Measurements from ENCODE around the gene IFNB1.

Gene IFNB1

GRCh38 chr9:21042466-21042865 is 35.3 kb downstream of the IFNB1 start:
- Histone ChIP-seq H2BK5ac (ENCODE audit: low read length) (no peak overlapping the region), H4K8ac (ENCODE audit: low read depth, low read length) (no peak overlapping the region), H3K56ac (ENCODE audit: low read length) (no peak overlapping the region), H2AK5ac (ENCODE audit: low read length) (no peak overlapping the region), H3K4me3 (ENCODE audit: low read length) (no peak overlapping the region), H3K23ac (ENCODE audit: low read length) (no peak overlapping the region), H3K18ac (ENCODE audit: low read length) (no peak overlapping the region), H3K9ac (ENCODE audit: low read length) (no peak overlapping the region), H3K27ac (ENCODE audit: low read depth, low read length) (no peak overlapping the region), H4K5ac (ENCODE audit: low read length) (no peak overlapping the region), H3K36me3 (ENCODE audit: control insufficient read depth, insufficient read depth, low read length) (no peaks in the 10 kb centered on the region), H2BK15ac (replicated peaks; ENCODE audit: low read depth) (no peak overlapping the region), H3K27me3 (ENCODE audit: insufficient read depth, low read length, poor library complexity) (no peaks in the 10 kb centered on the region), H3K79me2 (ENCODE audit: control insufficient read depth, insufficient read depth, low read length) (no peaks in the 10 kb centered on the region), H3K4ac (ENCODE audit: low read depth, low read length) (no peak overlapping the region), H3K4me2 (ENCODE audit: low read length) (no peak overlapping the region), H2BK120ac (ENCODE audit: low read depth, low read length) (no peak overlapping the region), H3K79me1 (ENCODE audit: low read length) (no peaks in the 10 kb centered on the region), H3K4me1 (ENCODE audit: control insufficient read depth, low read depth, low read length) (peaks cover 2% of the 10 kb centered on the region)
- no peak for DNase-seq
- WGBS (ENCODE audit: extremely low coverage, insufficient coverage, low lambda C conversion rate), result no CpG with 5 or more reads among the region's 4 CpGs

GRCh38 chr9:21039302-21039701 is 38.4 kb downstream of the IFNB1 start:
- Histone ChIP-seq H3K36me3 (ENCODE audit: control insufficient read depth, insufficient read depth, low read length) (no peaks in the 10 kb centered on the region), H2AK5ac (ENCODE audit: low read length) (no peak overlapping the region), H3K79me2 (ENCODE audit: control insufficient read depth, insufficient read depth, low read length) (no peaks in the 10 kb centered on the region), H3K56ac (ENCODE audit: low read length) (no peak overlapping the region), H3K4me2 (ENCODE audit: low read length) (no peak overlapping the region), H4K8ac (ENCODE audit: low read depth, low read length) (no peak overlapping the region), H4K5ac (ENCODE audit: low read length) (no peak overlapping the region), H3K4ac (ENCODE audit: low read depth, low read length) (no peak overlapping the region), H3K4me1 (ENCODE audit: control insufficient read depth, low read depth, low read length) (peaks cover 2% of the 10 kb centered on the region), H2BK5ac (ENCODE audit: low read length) (no peak overlapping the region), H3K27me3 (ENCODE audit: insufficient read depth, low read length, poor library complexity) (no peaks in the 10 kb centered on the region), H3K23ac (ENCODE audit: low read length) (no peak overlapping the region), H3K9ac (ENCODE audit: low read length) (no peak overlapping the region), H3K4me3 (ENCODE audit: low read length) (no peak overlapping the region), H3K18ac (ENCODE audit: low read length) (peak overlapping the region; percentile 51), H3K27ac (ENCODE audit: low read depth, low read length) (no peak overlapping the region), H2BK120ac (ENCODE audit: low read depth, low read length) (no peak overlapping the region), H3K79me1 (ENCODE audit: low read length) (no peaks in the 10 kb centered on the region), H2BK15ac (replicated peaks; ENCODE audit: low read depth) (no peak overlapping the region)
- no peak for DNase-seq
- no CpG with 5 or more reads among the region's 1 CpG for WGBS (ENCODE audit: extremely low coverage, insufficient coverage, low lambda C conversion rate)

- WGBS (ENCODE audit: extremely low coverage, insufficient coverage, low lambda C conversion rate), result no CpG with 5 or more reads among the region's 2 CpGs
- H2BK120ac ChIP-seq (ENCODE audit: low read depth, low read length), result no peak overlapping the region
- no peak overlapping the region for H3K23ac ChIP-seq (ENCODE audit: low read length)
- H2BK5ac ChIP-seq (ENCODE audit: low read length), result no peak overlapping the region
- no peak overlapping the region for H3K27ac ChIP-seq (ENCODE audit: low read depth, low read length)
- H3K4me2 ChIP-seq (ENCODE audit: low read length), result no peak overlapping the region
- peaks cover 2% of the 10 kb centered on the region for H3K4me1 ChIP-seq (ENCODE audit: control insufficient read depth, low read depth, low read length)
- H3K18ac ChIP-seq (ENCODE audit: low read length), result no peak overlapping the region
- H3K79me1 ChIP-seq (ENCODE audit: low read length), result no peaks in the 10 kb centered on the region
- H3K79me2 ChIP-seq (ENCODE audit: control insufficient read depth, insufficient read depth, low read length), result no peaks in the 10 kb centered on the region
- H3K4ac ChIP-seq (ENCODE audit: low read depth, low read length), result no peak overlapping the region
- no peaks in the 10 kb centered on the region for H3K27me3 ChIP-seq (ENCODE audit: insufficient read depth, low read length, poor library complexity)
- H4K8ac ChIP-seq (ENCODE audit: low read depth, low read length), result no peak overlapping the region
- DNase-seq, result peak; percentile 44
- H2BK15ac ChIP-seq (replicated peaks; ENCODE audit: low read depth), result no peak overlapping the region
- no peak overlapping the region for H3K9ac ChIP-seq (ENCODE audit: low read length)
- no peak overlapping the region for H3K56ac ChIP-seq (ENCODE audit: low read length)
- H2AK5ac ChIP-seq (ENCODE audit: low read length), result no peak overlapping the region
- no peak overlapping the region for H4K5ac ChIP-seq (ENCODE audit: low read length)
- no peaks in the 10 kb centered on the region for H3K36me3 ChIP-seq (ENCODE audit: control insufficient read depth, insufficient read depth, low read length)
- H3K4me3 ChIP-seq (ENCODE audit: low read length), result no peak overlapping the region
These were observed 40.5 kb downstream of the IFNB1 start for GRCh38 chr9:21037278-21037677.

GRCh38 chr9:21031808-21032183 is 45.9 kb downstream of the IFNB1 start:
- H3K27me3 ChIP-seq (ENCODE audit: insufficient read depth, low read length, poor library complexity), result no peaks in the 10 kb centered on the region
- H3K27ac ChIP-seq (ENCODE audit: low read depth, low read length), result peak overlapping the region; percentile 20
- H3K56ac ChIP-seq (ENCODE audit: low read length), result peak overlapping the region; percentile 78
- H2BK5ac ChIP-seq (ENCODE audit: low read length), result no peak overlapping the region
- DNase-seq, result no peak
- H3K18ac ChIP-seq (ENCODE audit: low read length), result peak overlapping the region; percentile 76
- no peak overlapping the region for H4K8ac ChIP-seq (ENCODE audit: low read depth, low read length)
- no peak overlapping the region for H2AK5ac ChIP-seq (ENCODE audit: low read length)
- H3K79me1 ChIP-seq (ENCODE audit: low read length), result no peaks in the 10 kb centered on the region
- H4K5ac ChIP-seq (ENCODE audit: low read length), result no peak overlapping the region
- no peak overlapping the region for H2BK15ac ChIP-seq (replicated peaks; ENCODE audit: low read depth)
- WGBS (ENCODE audit: extremely low coverage, insufficient coverage, low lambda C conversion rate), result no CpG with 5 or more reads among the region's 22 CpGs
- no peak overlapping the region for H2BK120ac ChIP-seq (ENCODE audit: low read depth, low read length)
- H3K79me2 ChIP-seq (ENCODE audit: control insufficient read depth, insufficient read depth, low read length), result no peaks in the 10 kb centered on the region
- no peaks in the 10 kb centered on the region for H3K36me3 ChIP-seq (ENCODE audit: control insufficient read depth, insufficient read depth, low read length)
- peak overlapping the region; percentile 50 for H3K9ac ChIP-seq (ENCODE audit: low read length)
- no peak overlapping the region for H3K23ac ChIP-seq (ENCODE audit: low read length)
- no peak overlapping the region for H3K4me3 ChIP-seq (ENCODE audit: low read length)
- H3K4me2 ChIP-seq (ENCODE audit: low read length), result peak overlapping the region; percentile 21
- peak overlapping the region; percentile 26 for H3K4ac ChIP-seq (ENCODE audit: low read depth, low read length)
- peaks cover 6% of the 10 kb centered on the region for H3K4me1 ChIP-seq (ENCODE audit: control insufficient read depth, low read depth, low read length)

GRCh38 chr9:21031091-21031807 is 46.5 kb downstream of the IFNB1 start, which contains the start of gene HACD4:
HACD4 (minus strand) TSS chr9:21031640; CDS start chr9:21031590, 50 bp downstream.
- no peak within 1 kb of the TSS for H3K23ac ChIP-seq (ENCODE audit: low read length)
- H3K4me3 ChIP-seq (ENCODE audit: low read length), result peak within 1 kb of the TSS; percentile 26
- no peak within 1 kb of the TSS for H4K5ac ChIP-seq (ENCODE audit: low read length)
- H2AK5ac ChIP-seq (ENCODE audit: low read length), result no peak within 1 kb of the TSS
- H3K56ac ChIP-seq (ENCODE audit: low read length), result peak within 1 kb of the TSS; percentile 78
- no CpG with 5 or more reads among the region's 46 CpGs for WGBS (ENCODE audit: extremely low coverage, insufficient coverage, low lambda C conversion rate)
- H3K79me1 ChIP-seq (ENCODE audit: low read length), result no peaks in the 10 kb centered on the region
- peak within 1 kb of the TSS; percentile 38 for H2BK5ac ChIP-seq (ENCODE audit: low read length)
- peak within 1 kb of the TSS; percentile 39 for H3K4me2 ChIP-seq (ENCODE audit: low read length)
- peak within 1 kb of the TSS; percentile 69 for H2BK120ac ChIP-seq (ENCODE audit: low read depth, low read length)
- peak within 1 kb of the TSS; percentile 98 for H4K8ac ChIP-seq (ENCODE audit: low read depth, low read length)
- H3K18ac ChIP-seq (ENCODE audit: low read length), result peak within 1 kb of the TSS; percentile 76
- peaks cover 4% of the 10 kb centered on the region for H3K4me1 ChIP-seq (ENCODE audit: control insufficient read depth, low read depth, low read length)
- no peaks in the 10 kb centered on the region for H3K36me3 ChIP-seq (ENCODE audit: control insufficient read depth, insufficient read depth, low read length)
- no peaks in the 10 kb centered on the region for H3K79me2 ChIP-seq (ENCODE audit: control insufficient read depth, insufficient read depth, low read length)
- no peak within 1 kb of the TSS for H2BK15ac ChIP-seq (replicated peaks; ENCODE audit: low read depth)
- DNase-seq, result peak; percentile 74
- H3K9ac ChIP-seq (ENCODE audit: low read length), result peak within 1 kb of the TSS; percentile 58
- peak within 1 kb of the TSS; percentile 26 for H3K4ac ChIP-seq (ENCODE audit: low read depth, low read length)
- peak within 1 kb of the TSS; percentile 42 for H3K27ac ChIP-seq (ENCODE audit: low read depth, low read length)
- H3K27me3 ChIP-seq (ENCODE audit: insufficient read depth, low read length, poor library complexity), result no peaks in the 10 kb centered on the region
